Transverse colon (tissue), 4 donors: Measurements from ENCODE around the gene DDX56. TPM values are rescaled to one million over a fixed set of nuclear protein-coding genes. Genes with fewer than 3 reads are reported as not detected.
"Not testable (repeated sequence)": the region's sequence is repeated elsewhere in the genome, so short reads cannot be mapped to it uniquely, and the experiment has no call there.

Experiments used
- DNase-seq: peaks from one replicate; pipeline ENCODE4 v3.0.0-alpha.2; 2019
- H3K27ac ChIP-seq, 4 donors: fragments of 200-600 bp; sonication (generic); 2 replicates each; pipeline ENCODE4 v1.5.1; 2016 to 2018; ENCODE audit warnings: inconsistent platforms in 4 of 4
- H3K27me3 ChIP-seq: fragments of 200-600 bp; sonication (generic); 2 replicates; pipeline ENCODE4 v1.5.1; 2017; ENCODE audit warnings: inconsistent platforms
- H3K36me3 ChIP-seq, 4 donors: fragments of 200-600 bp; sonication (generic); 2 replicates each; pipeline ENCODE4 v1.5.1; 2017 to 2019; ENCODE audit warnings: inconsistent platforms in 4 of 4
- H3K4me1 ChIP-seq, 4 donors: fragments of 200-600 bp; sonication (generic); 2 replicates each; pipeline ENCODE4 v1.5.1; 2017 to 2020; ENCODE audit warnings: inconsistent platforms in 4 of 4
- H3K4me3 ChIP-seq, 4 donors: fragments of 200-600 bp; sonication (generic); 1 replicate in 1 of 4; 2 replicates in 3 of 4; pipeline versions ENCODE4 v1.5.1 to v1.6.1; 2017 to 2019; ENCODE audit warnings: inconsistent platforms in 4 of 4
- H3K9me3 ChIP-seq, 2 donors: fragments of 200-600 bp; sonication (generic); 2 replicates each; pipeline ENCODE4 v1.5.1; 2017 to 2019; ENCODE audit warnings: inconsistent platforms in 2 of 2
- CTCF ChIP-seq, 5 experiments: fragments of 200-600 bp in 3 of 5; fragments of 450-650 bp in 2 of 5; sonication (generic) in 3 of 5; IDR thresholded peaks; 1 replicate in 2 of 5; 2 replicates in 3 of 5; pipeline ENCODE4 v1.5.1; 2016 to 2017; ENCODE audit warnings: antibody characterized with exemption in 5 of 5, inconsistent platforms in 3 of 5, mild to moderate bottlenecking in 2 of 5, moderate library complexity in 1 of 5
- EP300 ChIP-seq: sonication (generic); formaldehyde crosslinking; IDR thresholded peaks from one replicate; pipeline ENCODE4 v1.6.1; 2017; ENCODE audit warnings: antibody characterized with exemption, low read depth
- POLR2A ChIP-seq: fragments of 450-650 bp; IDR thresholded peaks from one replicate; pipeline ENCODE4 v1.6.1; 2016; ENCODE audit warnings: antibody characterized with exemption, mild to moderate bottlenecking, moderate library complexity
- POLR2AphosphoS5 ChIP-seq, 3 donors: sonication (generic); formaldehyde crosslinking; IDR thresholded peaks; one replicate each; pipeline ENCODE4 v1.6.1; 2016; ENCODE audit warnings: antibody characterized with exemption in 3 of 3
- WGBS, 2 donors: methylation state at CpG; one replicate each; pipeline ENCODE4 v1.1.5; 2018; ENCODE audit warnings: low coverage in 1 of 2; 5-methylcytosine and 5-hydroxymethylcytosine counted together
- in situ Hi-C, 4 donors: fragments of 200-750 bp; cut with MboI; loops; one replicate each; pipeline versions ENCODE4 v1.15.0 to v1.15.1; 2017; ENCODE audit warnings: low sequenced_read_pairs in 3 of 4, low pct_ligation_motif_present in 1 of 4, low pct_unique_long_range_greater_than_20kb in 1 of 4
- intact Hi-C: fragments of 100-400 bp; cut with DNase I; formaldehyde crosslinking; loops from one replicate; pipeline ENCODE4 v1.15.1; 2023; ENCODE audit warnings: low total_unique reads
- total RNA-seq, 4 donors: library from RNA; depleted of rRNA; stranded (reverse); fragments of >200 nt; gene quantifications; one replicate each; pipeline ENCODE4 v1.1.0, GENCODE V29; 2016

Gene DDX56
- total RNA-seq, 4 donors from 2014 or later, result 41.1 to 202 (median 42.3) TPM

DNA sequence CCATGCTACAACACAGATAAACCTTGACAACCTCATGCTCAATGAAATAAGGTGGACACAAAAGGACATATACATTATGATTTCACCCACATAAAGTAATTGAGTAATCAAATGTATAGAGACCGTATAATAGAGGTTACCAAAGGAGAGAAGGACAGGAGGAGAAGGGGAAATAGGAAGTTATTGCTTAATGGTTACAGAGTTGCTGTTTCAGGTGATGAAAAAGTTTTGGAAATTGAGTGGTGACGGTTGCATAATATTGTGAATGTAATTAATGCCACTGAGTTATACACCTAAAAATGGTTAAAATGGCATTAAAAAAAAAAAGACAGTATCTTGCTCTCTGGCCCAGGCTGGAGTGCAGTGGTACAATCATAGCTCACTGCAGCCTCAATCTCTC is 31.2 kb upstream of the DDX56 start:
- in situ Hi-C loops, result no loop called here

DNA sequence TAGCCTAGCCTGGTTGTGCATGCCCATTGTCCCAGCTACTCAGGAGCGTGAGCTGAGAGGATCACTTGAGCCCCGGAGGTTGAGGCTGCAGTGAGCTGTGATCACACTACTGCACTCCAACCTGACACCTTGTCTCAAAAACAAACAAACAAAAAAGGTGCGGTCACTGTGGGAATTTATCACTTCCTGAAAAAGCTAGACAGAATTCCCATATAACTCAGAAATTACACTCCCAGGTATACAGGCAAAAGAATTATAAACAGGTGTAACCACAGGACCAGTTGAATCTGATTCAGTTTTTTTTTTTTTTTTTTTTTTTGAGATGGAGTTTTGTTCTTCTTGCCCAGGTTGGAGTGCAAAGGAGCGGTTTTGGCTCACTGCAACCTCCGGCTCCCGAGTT is 29.5 kb upstream of the DDX56 start:
- H3K9me3 ChIP-seq, result no peaks in the 10 kb centered on the region
- no peaks in the 10 kb centered on the region for H3K36me3 ChIP-seq
- intact Hi-C loops, result no loop called here
- TF ChIP-seq POLR2AphosphoS5 (IDR thresholded peaks at IDR 0.05), result no peak
- no peak for TF ChIP-seq CTCF (IDR thresholded peaks at IDR 0.05)
- TF ChIP-seq EP300, result no peak
- no peak for TF ChIP-seq POLR2A
- WGBS, 2 donors, result 41 to 44% methylated on average over 6 of the region's 6 CpGs
- peaks cover 4 to 19% (median 16%) of the 10 kb centered on the region in 4 donors for H3K4me1 ChIP-seq
- in situ Hi-C loops, result no loop called here
- no peaks in the 10 kb centered on the region for H3K27me3 ChIP-seq
- no peak overlapping the region for H3K4me3 ChIP-seq
- DNase-seq, result no peak
- no peak overlapping the region for H3K27ac ChIP-seq

More for the DNA sequence above, 31.2 kb upstream of the DDX56 start:
- Histone ChIP-seq H3K27ac (peak overlapping the region in 2 of 4 donors; percentile 95 to 98), H3K4me1 (peaks cover 4 to 32% (median 19%) of the 10 kb centered on the region in 4 donors), H3K27me3 (no peaks in the 10 kb centered on the region), H3K36me3 (no peaks in the 10 kb centered on the region), H3K4me3 (no peak overlapping the region), H3K9me3 (no peaks in the 10 kb centered on the region)
- 70 to 72% methylated on average over 2 of the region's 2 CpGs for WGBS, 2 donors
- intact Hi-C loops, result loop anchor here (1.0 kb wide), 1 partner anchor 24 kb away; no protein-coding TSS in a partner anchor
- TF ChIP-seq CTCF (IDR thresholded peaks at IDR 0.05), result no peak
- no peak for TF ChIP-seq POLR2A
- no peak for TF ChIP-seq EP300
- TF ChIP-seq POLR2AphosphoS5 (IDR thresholded peaks at IDR 0.05), result no peak
- no peak for DNase-seq

DNA sequence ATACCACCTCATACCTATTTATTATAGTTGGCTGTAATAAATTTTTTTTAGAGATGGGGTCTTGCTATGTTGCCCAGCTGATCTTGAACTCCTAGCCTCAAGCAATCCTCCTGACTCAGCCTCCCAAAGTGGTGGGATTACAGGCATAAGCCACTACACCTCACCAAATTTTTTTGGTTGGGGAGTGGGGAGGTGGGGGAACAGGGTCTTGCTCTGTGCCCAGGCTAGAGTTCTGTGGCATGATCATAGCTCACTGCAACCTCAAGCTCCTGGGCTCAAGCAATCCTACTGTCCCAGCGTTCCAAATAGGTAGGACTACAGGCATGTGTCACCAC is 28.8 kb upstream of the DDX56 start:
- in situ Hi-C loops (no loop called here), intact Hi-C loops (no loop called here)
- peaks cover 4 to 14% (median 13%) of the 10 kb centered on the region in 4 donors for H3K4me1 ChIP-seq
- H3K4me3 ChIP-seq, result no peak overlapping the region
- no peaks in the 10 kb centered on the region for H3K27me3 ChIP-seq
- 40 to 71% methylated on average over 1 of the region's 1 CpG for WGBS, 2 donors
- H3K9me3 ChIP-seq, result no peaks in the 10 kb centered on the region
- DNase-seq, result no peak
- no peak overlapping the region for H3K27ac ChIP-seq
- no peak for TF ChIP-seq EP300
- no peak for TF ChIP-seq POLR2A
- TF ChIP-seq POLR2AphosphoS5 (IDR thresholded peaks at IDR 0.05), result no peak
- TF ChIP-seq CTCF (IDR thresholded peaks at IDR 0.05), result no peak
- no peaks in the 10 kb centered on the region for H3K36me3 ChIP-seq

- H3K36me3 ChIP-seq, result no peaks in the 10 kb centered on the region
- H3K4me1 ChIP-seq, result no peaks in the 10 kb centered on the region
- no peak overlapping the region for H3K27ac ChIP-seq
- no peaks in the 10 kb centered on the region for H3K27me3 ChIP-seq
- intact Hi-C loops, result loop anchor here (10.0 kb wide), 1 partner anchor 396 kb away; no protein-coding TSS in a partner anchor
- TF ChIP-seq EP300, result no peak
- no peak for DNase-seq
- 75 to 79% methylated on average over 3 of the region's 3 CpGs for WGBS, 2 donors
- H3K9me3 ChIP-seq, result no peaks in the 10 kb centered on the region
- H3K4me3 ChIP-seq, result no peak overlapping the region
- in situ Hi-C loops, result loop anchor here (10.0 to 25.0 kb wide), 8 partner anchors 46 to 513 kb away; partner anchors contain the start of genes H2AZ2 (in 3 of the 4) and TBRG4 (in 3 of the 4)
Measured at GRCh38 chr7:44599222-44599621, 25.5 kb upstream of the DDX56 start.

DNA sequence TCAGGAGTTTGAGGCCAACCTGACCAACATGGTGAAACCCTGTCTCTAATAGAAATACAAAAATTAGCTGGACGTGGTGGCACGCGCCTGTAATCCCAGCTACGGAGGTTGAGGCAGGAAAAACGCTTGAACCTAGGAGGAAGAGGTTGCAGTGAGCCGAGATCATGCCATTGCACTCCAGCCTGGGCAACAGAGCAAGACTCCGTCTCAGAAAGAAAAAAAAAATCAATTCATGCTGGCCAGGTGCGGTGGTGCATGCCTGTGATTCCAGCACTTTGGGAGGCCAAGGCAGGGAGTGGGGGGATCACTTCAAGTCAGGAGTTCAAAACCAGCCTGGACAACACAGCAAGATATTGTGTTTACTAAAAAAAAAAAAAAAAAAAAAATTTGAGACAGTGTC is 23.5 kb upstream of the DDX56 start:
- in situ Hi-C loops (loop anchor here (10.0 to 25.0 kb wide), 8 partner anchors 48 to 515 kb away; partner anchors contain the start of genes H2AZ2 (in 3 of the 4) and TBRG4 (in 3 of the 4)), intact Hi-C loops (loop anchor here (10.0 kb wide), 1 partner anchor 398 kb away; no protein-coding TSS in a partner anchor)
- not testable (repeated sequence) for H3K36me3 ChIP-seq, DNase-seq, H3K27ac ChIP-seq, H3K4me3 ChIP-seq, H3K27me3 ChIP-seq, H3K9me3 ChIP-seq, H3K4me1 ChIP-seq
- WGBS, 2 donors, result 87 to 90% methylated on average over 8 of the region's 8 CpGs
